ENCODE results near the gene IL22RA2.

GRCh38 chr6:137177611-137178010 is 4.2 kb upstream of the IL22RA2 start:
- no peak for TF ChIP-seq ETV6 (CRISPR knock-in tag; IDR thresholded peaks at IDR 0.05)
- TF ChIP-seq, protein P1, sequence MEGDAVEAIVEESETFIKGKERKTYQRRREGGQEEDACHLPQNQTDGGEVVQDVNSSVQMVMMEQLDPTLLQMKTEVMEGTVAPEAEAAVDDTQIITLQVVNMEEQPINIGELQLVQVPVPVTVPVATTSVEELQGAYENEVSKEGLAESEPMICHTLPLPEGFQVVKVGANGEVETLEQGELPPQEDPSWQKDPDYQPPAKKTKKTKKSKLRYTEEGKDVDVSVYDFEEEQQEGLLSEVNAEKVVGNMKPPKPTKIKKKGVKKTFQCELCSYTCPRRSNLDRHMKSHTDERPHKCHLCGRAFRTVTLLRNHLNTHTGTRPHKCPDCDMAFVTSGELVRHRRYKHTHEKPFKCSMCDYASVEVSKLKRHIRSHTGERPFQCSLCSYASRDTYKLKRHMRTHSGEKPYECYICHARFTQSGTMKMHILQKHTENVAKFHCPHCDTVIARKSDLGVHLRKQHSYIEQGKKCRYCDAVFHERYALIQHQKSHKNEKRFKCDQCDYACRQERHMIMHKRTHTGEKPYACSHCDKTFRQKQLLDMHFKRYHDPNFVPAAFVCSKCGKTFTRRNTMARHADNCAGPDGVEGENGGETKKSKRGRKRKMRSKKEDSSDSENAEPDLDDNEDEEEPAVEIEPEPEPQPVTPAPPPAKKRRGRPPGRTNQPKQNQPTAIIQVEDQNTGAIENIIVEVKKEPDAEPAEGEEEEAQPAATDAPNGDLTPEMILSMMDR (IDR thresholded peaks at IDR 0.05): no peak
- TF ChIP-seq ZNF263 (CRISPR knock-in tag; IDR thresholded peaks at IDR 0.05; ENCODE audit: low read depth): no peak
- no peak for TF ChIP-seq ZBTB21 (CRISPR knock-in tag; IDR thresholded peaks at IDR 0.05; ENCODE audit: borderline replicate concordance)
- TF ChIP-seq ESRRA (CRISPR knock-in tag; IDR thresholded peaks at IDR 0.05; ENCODE audit: borderline replicate concordance): no peak
- TF ChIP-seq CREB1 (CRISPR knock-in tag; IDR thresholded peaks at IDR 0.05): no peak
- no peak for TF ChIP-seq JUN (CRISPR knock-in tag; IDR thresholded peaks at IDR 0.05)
- no peak for TF ChIP-seq CBFB (CRISPR knock-in tag; IDR thresholded peaks at IDR 0.05; ENCODE audit: low read depth)

Data from WTC11 (cell line).